ENCODE data around the gene ANKRD13C. TPM values are rescaled to one million over a fixed set of nuclear protein-coding genes. Genes with fewer than 3 reads are reported as not detected.

ANKRD13C gene
- total RNA-seq, 4 donors from 2014 or later = 9.6 to 13.5 (median 11.1) TPM

- DNase-seq (no peak), ATAC-seq (no peak)
- no peaks in the 10 kb centered on the region for H3K4me1 ChIP-seq
- H3K27ac ChIP-seq = no peak overlapping the region
- in situ Hi-C loops (cut with MboI; ENCODE audit: low sequenced_read_pairs in 4 of 4) = no loop called here
- TF ChIP-seq POLR2A (IDR thresholded peaks at IDR 0.05) (no peak), CTCF (IDR thresholded peaks at IDR 0.05 in 4 of 5, conservative IDR thresholded peaks at IDR 0.05 in 1 of 5) (no peak)
- H3K27me3 ChIP-seq = no peaks in the 10 kb centered on the region
- no peak overlapping the region for H3K4me3 ChIP-seq
- H3K9me3 ChIP-seq = no peaks in the 10 kb centered on the region
- intact Hi-C loops (cut with DNase I; ENCODE audit: low total_unique reads) = no loop called here
- H3K36me3 ChIP-seq = no peaks in the 10 kb centered on the region
Observed at GRCh38 chr1:70397013-70397412, 42.5 kb upstream of the ANKRD13C start.

GRCh38 chr1:70396607-70397006 lies 42.1 kb upstream of the ANKRD13C start:
- DNase-seq = no peak

GRCh38 chr1:70392626-70393025 lies 38.1 kb upstream of the ANKRD13C start:
- Histone ChIP-seq H3K36me3 (no peaks in the 10 kb centered on the region), H3K9me3 (no peaks in the 10 kb centered on the region), H3K4me3 (no peak overlapping the region), H3K27ac (no peak overlapping the region), H3K27me3 (no peaks in the 10 kb centered on the region), H3K4me1 (no peaks in the 10 kb centered on the region)
- no peak for DNase-seq
- no peak for TF ChIP-seq POLR2A (IDR thresholded peaks at IDR 0.05)
- no peak for TF ChIP-seq CTCF (IDR thresholded peaks at IDR 0.05 in 4 of 5, conservative IDR thresholded peaks at IDR 0.05 in 1 of 5)
- intact Hi-C loops (cut with DNase I; ENCODE audit: low total_unique reads) = no loop called here
- ATAC-seq = no peak
- in situ Hi-C loops (cut with MboI; ENCODE audit: low sequenced_read_pairs in 4 of 4) = no loop called here

More at GRCh38 chr1:70396607-70397006, 42.1 kb upstream of the ANKRD13C start:
- Histone ChIP-seq H3K4me1 (no peaks in the 10 kb centered on the region), H3K36me3 (no peaks in the 10 kb centered on the region), H3K27ac (no peak overlapping the region), H3K27me3 (no peaks in the 10 kb centered on the region), H3K9me3 (no peaks in the 10 kb centered on the region), H3K4me3 (no peak overlapping the region)
- ATAC-seq = no peak
- TF ChIP-seq POLR2A (IDR thresholded peaks at IDR 0.05) = no peak
- in situ Hi-C loops (cut with MboI; ENCODE audit: low sequenced_read_pairs in 4 of 4) (no loop called here), intact Hi-C loops (cut with DNase I; ENCODE audit: low total_unique reads) (no loop called here)

- Histone ChIP-seq H3K9me3 (no peaks in the 10 kb centered on the region), H3K36me3 (no peaks in the 10 kb centered on the region), H3K27ac (no peak overlapping the region), H3K4me3 (no peak overlapping the region), H3K4me1 (no peaks in the 10 kb centered on the region), H3K27me3 (no peaks in the 10 kb centered on the region)
- intact Hi-C loops (cut with DNase I; ENCODE audit: low total_unique reads) = no loop called here
- in situ Hi-C loops (cut with MboI; ENCODE audit: low sequenced_read_pairs in 4 of 4) = no loop called here
- no peak for TF ChIP-seq CTCF (IDR thresholded peaks at IDR 0.05 in 4 of 5, conservative IDR thresholded peaks at IDR 0.05 in 1 of 5)
- TF ChIP-seq POLR2A (IDR thresholded peaks at IDR 0.05) = no peak
- ATAC-seq (no peak), DNase-seq (no peak)
Observed at GRCh38 chr1:70387507-70387906, 33.0 kb upstream of the ANKRD13C start.

- ATAC-seq (no peak), DNase-seq (no peak)
- Histone ChIP-seq H3K27ac (no peak overlapping the region), H3K9me3 (no peaks in the 10 kb centered on the region), H3K36me3 (no peaks in the 10 kb centered on the region), H3K4me1 (no peaks in the 10 kb centered on the region), H3K27me3 (no peaks in the 10 kb centered on the region), H3K4me3 (no peak overlapping the region)
- intact Hi-C loops (cut with DNase I; ENCODE audit: low total_unique reads) (no loop called here), in situ Hi-C loops (cut with MboI; ENCODE audit: low sequenced_read_pairs in 4 of 4) (no loop called here)
- TF ChIP-seq POLR2A (IDR thresholded peaks at IDR 0.05) = no peak
- no peak for TF ChIP-seq CTCF (IDR thresholded peaks at IDR 0.05 in 4 of 5, conservative IDR thresholded peaks at IDR 0.05 in 1 of 5)
Observed at GRCh38 chr1:70386121-70386520, 31.6 kb upstream of the ANKRD13C start.

All from gastrocnemius medialis (tissue), 4 donors.